GM12892 (cell line): ENCODE results near the gene CDCA8.
A peak's percentile ranks its signal among the peaks of the same experiment; 100 is the strongest.

ENCODE experiments used
- DNase-seq: peaks from one replicate; pipeline ENCODE4 v3.0.0; 2011; ENCODE audit not compliant: insufficient read length
- FAIRE-seq: peaks from 2 replicates; lab custom pipeline; 2011; peaks lifted over from hg19 to GRCh38; lab: Jason Lieb, UNC
- POLR2A ChIP-seq: IDR thresholded peaks from 2 replicates; pipeline ENCODE4 v1.6.1; 2011; ENCODE audit warnings: low read depth, low read length, control low read depth
- POLR2AphosphoS5 ChIP-seq: IDR thresholded peaks from 2 replicates; pipeline ENCODE4 v1.6.1; 2011; ENCODE audit warnings: low read depth, low read length, control low read depth
- TAF1 ChIP-seq: IDR thresholded peaks from 2 replicates; pipeline ENCODE4 v1.6.1; 2011; ENCODE audit warnings: low read depth, mild to moderate bottlenecking, control low read depth, low read length, borderline replicate concordance

Gene CDCA8

GRCh38 chr1:37752583-37753471 lies 60.5 kb downstream of the CDCA8 start:
- peak; percentile 72 for FAIRE-seq
- TF ChIP-seq POLR2A (no peak), POLR2AphosphoS5 (no peak), TAF1 (no peak)
- peak; percentile 71 for DNase-seq

DNA sequence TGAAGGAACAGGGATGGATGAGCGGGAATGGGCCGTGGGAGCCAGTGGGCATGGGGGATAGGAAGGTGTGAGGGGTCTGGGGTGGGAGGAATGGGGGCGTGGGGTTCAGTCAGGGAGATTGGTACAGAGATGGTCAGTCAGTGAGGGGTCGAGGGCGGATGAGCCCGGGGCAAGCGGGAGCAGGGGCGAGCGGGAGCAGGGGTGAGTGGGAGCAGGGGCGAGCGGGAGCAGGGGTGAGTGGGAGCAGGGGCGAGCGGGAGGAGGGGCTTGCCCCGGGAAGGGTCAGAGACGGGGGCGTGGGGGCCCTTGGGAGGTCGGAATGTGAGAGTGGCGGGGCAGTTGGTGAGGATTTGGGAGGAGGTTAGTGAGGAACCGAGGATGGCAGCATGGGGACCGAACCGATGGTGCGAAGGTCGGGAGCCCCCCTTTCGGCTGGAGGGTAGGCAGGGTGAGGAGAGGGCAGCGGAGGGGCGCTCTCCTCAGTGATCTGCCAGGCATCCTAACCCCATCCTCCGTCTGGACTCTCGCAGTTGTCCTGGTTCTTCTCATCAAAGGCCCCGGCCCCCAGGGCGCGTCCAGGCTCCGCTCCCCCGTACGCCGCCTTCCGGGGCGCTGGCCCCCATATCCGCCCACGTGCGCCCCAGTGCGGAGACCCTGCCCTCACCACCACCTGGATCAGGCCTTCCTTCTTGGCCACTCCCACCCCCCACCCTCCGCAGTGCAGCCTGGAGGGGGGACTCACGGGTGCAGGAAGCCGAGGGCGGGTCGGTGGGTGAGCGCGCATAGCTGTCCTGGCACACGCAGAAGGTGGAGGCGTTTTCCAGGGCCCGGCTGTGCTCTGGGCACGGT lies 61.4 kb downstream of the CDCA8 start:
- TF ChIP-seq POLR2AphosphoS5 (no peak), TAF1 (no peak), POLR2A (no peak)
- DNase-seq (no peak), FAIRE-seq (no peak)

DNA sequence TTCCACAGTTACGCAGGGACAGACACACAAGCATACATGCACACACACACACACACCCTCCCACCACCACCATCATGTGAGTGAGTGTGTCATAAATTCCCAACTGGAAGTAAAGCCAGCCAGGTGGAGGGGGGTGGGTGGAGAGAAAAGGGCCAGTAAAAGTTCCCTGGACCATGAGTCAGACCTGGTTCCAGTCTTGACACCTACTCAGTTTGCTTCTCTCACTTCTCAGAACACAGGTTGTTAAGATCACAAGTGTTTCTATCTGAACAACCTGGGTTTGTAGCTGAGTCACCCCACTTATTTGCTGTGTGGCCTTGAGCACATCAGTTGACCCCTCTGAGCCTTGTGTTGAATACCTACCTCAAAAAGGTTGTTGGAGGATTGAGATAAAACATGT lies 63.0 kb downstream of the CDCA8 start:
- TF ChIP-seq POLR2A (no peak), POLR2AphosphoS5 (no peak), TAF1 (no peak)
- DNase-seq (no peak), FAIRE-seq (peak; percentile 63)

- TF ChIP-seq POLR2A (no peak), POLR2AphosphoS5 (no peak), TAF1 (no peak)
- FAIRE-seq (no peak), DNase-seq (no peak)
These were observed 63.7 kb downstream of the CDCA8 start for GRCh38 chr1:37755951-37756560.
